ENCODE data around the gene TMEM198.

Gene TMEM198

GRCh38 chr2:219526320-219527075 lies 17.3 kb upstream of the TMEM198 start:
- DNase-seq (ENCODE audit: low read depth, low spot score), result no peak

DNA sequence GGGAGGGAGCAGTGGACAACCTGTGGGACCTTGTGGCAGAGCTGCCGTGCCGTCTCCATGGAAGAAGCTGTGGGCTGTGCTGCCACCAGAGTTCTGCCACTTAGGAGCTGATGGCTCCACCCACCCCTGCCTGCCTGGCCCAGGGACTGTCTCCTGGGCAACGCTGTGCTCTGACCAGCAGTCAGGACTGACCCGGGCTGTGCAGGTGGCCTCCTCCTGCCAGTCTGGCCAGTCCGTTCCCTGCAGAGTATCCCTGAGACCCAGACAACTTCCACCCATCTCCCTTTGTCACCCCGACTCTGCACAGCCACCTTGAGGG lies 16.8 kb upstream of the TMEM198 start:
- no peak for DNase-seq (ENCODE audit: low read depth, low spot score)

- DNase-seq (ENCODE audit: low read depth, low spot score), result no peak
Observed at GRCh38 chr2:219527472-219527871, 16.4 kb upstream of the TMEM198 start.

GRCh38 chr2:219530048-219530963 lies 13.5 kb upstream of the TMEM198 start:
- DNase-seq (ENCODE audit: low read depth, low spot score), result peak; percentile 65

DNA sequence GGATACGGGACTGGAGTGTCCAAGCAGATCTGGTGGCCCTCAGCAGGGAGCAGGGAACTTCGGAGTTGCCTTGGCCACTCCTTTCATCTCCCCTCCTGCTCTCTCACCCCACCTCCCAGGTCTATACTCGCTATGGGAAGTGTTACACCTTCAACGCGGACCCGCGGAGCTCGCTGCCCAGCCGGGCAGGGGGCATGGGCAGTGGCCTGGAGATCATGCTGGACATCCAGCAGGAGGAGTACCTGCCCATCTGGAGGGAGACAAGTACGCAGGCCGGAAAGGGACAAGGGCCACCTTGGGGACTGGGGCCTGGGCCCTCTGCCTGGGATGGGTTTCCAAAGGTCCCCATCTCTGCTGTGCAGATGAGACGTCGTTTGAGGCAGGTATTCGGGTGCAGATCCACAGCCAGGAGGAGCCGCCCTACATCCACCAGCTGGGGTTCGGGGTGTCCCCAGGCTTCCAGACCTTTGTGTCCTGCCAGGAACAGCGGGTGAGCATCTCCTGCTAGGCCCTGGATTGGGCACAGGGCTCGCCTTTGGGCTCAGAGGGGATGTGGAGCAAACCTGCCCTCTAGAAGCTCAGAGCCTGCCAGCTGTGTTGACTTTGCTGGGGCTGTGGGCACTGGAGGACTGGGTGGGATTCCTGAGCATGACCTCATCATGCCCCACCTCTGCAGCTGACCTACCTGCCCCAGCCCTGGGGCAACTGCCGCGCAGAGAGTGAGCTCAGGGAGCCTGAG lies 12.0 kb upstream of the TMEM198 start:
- no peak for DNase-seq (ENCODE audit: low read depth, low spot score)

DNA sequence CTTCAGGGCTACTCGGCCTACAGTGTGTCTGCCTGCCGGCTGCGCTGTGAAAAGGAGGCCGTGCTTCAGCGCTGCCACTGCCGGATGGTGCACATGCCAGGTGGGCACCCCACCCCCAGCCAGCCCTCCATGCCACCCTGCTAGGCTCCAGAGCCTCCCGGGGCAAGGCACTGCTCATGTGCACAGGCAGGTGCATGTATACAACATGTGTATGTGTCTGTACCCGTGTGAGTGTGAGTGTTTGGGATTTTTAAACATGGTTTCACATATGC lies 11.5 kb upstream of the TMEM198 start:
- no peak for DNase-seq (ENCODE audit: low read depth, low spot score)

DNA sequence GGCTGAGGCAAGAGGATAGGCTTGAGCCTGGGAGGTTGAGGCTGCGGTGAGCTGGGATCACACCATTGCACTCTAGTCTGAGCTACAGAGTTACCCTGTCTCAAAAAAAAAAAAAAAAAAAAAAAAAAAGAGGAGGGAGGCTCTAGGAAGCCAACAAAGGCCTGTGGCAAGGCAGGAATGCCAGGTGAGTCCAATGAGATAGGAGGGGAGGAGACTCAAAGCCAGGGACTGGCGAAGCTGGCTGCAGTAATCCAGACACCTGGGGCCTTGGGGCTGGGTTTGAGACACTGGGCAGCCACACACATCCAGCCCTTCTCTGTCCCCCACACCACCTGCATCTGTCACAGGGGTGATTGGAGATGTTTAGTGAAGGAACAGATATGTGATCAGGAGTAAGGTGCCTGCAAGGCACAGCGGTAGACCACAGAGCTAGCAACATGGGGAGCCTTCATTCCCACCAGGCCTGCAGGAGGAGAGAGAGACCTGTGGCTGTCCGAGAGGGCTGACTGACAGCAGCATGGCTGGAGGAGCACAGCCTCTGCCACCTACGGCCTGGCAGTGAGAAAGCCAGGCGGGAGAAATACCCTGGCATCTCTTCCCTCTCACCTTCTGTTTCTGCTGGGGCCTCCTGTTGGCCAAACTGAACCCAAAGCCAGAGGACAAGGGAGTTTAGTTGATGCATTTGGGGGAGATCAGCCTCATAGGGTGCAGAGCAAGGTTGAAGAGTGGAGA lies 9.7 kb upstream of the TMEM198 start:
- no peak for DNase-seq (ENCODE audit: low read depth, low spot score)

- DNase-seq (ENCODE audit: low read depth, low spot score), result no peak
Observed at GRCh38 chr2:219536425-219536824, 7.4 kb upstream of the TMEM198 start.

- DNase-seq (ENCODE audit: low read depth, low spot score), result no peak
Observed at GRCh38 chr2:219536967-219537366, 6.9 kb upstream of the TMEM198 start.

DNA sequence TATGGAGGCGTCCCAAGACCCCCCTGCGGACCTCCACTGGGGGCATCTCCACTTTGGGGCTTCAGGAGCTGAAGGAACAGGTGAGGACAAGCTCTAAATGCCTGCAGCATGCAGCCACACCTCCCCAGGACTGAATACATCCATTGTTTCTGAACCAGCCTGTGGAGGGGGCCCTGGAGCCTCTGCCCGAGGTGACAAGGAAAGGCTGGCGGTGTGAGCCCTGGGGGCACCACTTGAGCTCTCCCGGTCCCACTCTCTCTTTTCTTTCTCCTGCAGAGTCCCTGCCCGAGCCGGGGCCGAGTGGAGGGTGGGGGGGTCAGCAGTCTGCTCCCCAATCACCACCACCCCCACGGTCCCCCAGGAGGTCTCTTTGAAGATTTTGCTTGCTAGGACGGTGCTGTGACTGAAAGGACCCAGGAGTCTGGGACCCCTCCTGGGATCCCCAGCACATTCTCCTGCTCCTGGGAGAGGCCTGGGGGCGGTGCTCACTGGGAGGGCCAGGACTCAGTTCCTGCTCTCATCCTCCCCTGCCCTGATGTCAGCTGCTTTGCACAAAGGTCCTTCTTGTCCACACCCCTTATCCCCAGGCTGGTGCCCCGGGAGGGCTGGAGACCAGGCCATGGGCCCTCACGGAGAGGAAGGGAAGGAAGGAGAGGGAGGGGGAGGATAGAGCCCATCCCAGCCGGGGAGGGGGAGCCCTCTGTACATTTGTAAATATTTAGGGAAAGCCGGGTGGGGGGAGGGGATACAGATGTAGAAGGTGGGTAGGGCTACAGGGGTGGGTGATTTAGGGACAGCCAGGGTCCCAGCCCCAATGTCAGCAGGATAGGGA lies 6.0 kb upstream of the TMEM198 start:
- DNase-seq (ENCODE audit: low read depth, low spot score), result no peak

GRCh38 chr2:219538504-219538951 lies 5.3 kb upstream of the TMEM198 start:
- DNase-seq (ENCODE audit: low read depth, low spot score), result peak; percentile 44

DNA sequence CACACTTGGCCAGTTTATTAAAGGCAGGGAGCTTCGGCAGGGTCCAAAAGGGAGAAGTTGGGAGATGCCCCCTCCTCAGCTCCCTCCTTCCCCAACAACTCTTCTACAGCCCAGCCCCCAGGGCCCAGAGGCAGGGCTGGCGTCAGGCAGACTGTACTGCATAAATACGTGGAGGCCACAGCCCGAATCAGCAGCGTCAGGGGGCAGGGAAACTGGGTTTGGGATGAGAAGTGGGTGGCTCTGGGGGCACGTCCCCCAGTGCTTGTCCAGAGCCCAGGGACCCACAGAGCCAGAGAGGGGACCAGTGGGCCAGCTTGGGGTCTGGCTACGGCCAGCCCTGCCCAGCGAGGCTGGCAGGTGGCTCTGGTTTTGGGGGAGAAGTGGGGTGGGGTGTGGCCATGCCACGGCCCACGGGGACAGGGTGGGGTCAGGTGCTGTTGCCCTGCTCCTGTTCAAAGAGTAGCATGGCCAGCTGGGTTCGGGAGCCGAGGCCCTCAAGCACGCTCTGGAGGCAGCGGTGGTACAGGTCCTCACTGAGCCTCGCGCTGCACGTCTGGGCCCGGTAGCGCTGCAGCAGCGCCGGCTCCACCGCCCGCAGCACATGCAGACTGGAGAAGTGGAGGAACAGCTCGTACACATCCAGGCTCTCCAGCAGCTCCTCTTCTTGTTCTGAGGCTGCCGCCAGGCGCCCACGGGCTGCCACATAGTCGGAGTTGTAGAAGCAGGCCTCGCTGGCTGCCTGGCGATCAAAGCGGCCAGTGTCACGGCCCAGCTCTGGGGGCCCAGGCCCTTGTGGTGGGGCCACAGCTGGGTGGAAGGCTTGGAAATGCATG lies 4.7 kb upstream of the TMEM198 start:
- DNase-seq (ENCODE audit: low read depth, low spot score), result no peak

DNA sequence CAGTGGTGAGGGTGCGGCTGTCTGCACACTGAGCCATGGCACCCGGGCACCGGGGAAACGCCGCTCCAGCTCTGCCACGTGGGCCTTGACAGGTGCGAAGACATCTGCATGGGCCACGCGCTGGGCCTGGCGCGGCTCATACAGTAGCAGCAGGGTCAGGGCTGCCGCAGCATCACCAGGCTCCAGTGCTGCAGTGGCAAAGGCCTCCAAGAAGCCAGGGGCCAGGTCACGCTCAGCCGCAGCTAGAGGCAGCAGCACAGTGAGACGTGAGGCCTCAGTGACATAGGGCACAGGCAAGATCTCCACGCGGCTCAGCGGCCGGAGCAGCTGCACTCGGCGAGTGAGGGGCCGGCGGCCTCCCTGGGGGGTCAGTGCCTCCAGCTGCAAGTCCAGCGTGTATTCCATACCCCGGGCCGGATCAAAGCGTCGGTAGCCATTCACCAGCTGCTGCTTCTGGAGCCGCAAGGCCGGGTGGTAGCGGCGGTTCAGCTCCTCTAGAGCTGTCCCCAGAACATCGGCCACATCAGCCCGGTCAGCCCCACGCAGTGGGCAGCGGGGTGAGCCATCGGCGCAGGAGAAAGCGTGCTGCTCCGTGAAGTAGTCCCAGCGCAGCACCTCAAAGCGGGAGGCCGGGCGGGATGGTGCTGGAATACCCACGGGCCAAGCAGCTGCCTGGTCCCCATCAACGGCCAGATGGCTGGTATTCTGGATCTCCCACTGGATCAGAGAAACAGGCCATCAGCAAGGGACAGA lies 3.7 kb upstream of the TMEM198 start:
- DNase-seq (ENCODE audit: low read depth, low spot score), result no peak

GRCh38 chr2:219540784-219541504 lies 2.9 kb upstream of the TMEM198 start:
- no peak for DNase-seq (ENCODE audit: low read depth, low spot score)

GRCh38 chr2:219541611-219542180 lies 2.1 kb upstream of the TMEM198 start:
- DNase-seq (ENCODE audit: low read depth, low spot score), result no peak

DNA sequence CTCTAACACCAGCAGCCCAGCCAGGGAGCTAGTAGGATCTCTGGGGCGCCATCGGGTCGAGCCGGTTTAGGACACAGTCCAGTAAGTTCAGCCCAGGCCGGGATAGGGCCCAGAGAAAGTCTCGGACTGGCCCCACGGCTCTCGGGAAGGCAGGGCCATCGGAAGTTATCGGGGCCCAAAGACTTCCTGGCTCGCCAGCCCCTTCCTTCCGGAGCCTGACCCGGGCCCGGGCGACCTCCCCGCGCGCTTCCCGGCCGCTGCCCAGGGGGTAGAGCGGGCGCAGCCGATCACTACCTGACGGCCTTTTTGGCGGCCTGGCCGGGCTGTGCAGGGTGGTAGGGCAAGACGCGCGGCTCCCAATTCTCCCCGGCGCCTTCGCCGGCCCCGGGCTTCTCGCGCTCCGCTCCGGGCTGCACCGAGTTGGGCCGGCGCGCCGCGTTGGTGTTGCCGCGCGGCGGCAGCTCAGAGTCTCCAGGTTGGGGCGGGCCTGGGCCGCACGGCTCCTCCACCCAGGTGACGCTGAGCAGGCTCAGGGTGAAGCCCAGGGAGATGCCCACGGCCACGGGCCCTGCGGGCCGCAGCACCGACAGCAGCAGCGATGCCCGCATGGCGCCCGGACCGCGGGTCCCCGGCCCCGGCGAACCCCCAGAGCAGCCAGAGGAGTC lies 765 bp upstream of the TMEM198 start:
- DNase-seq (ENCODE audit: low read depth, low spot score), result no peak

- DNase-seq (ENCODE audit: low read depth, low spot score), result no peak
Observed at GRCh38 chr2:219544567-219544966, 739 bp downstream of the TMEM198 start.

All from smooth muscle cell of the brain vasculature (primary cell).